Measurements from ENCODE around the gene NAPB. TPM values are rescaled to one million over a fixed set of nuclear protein-coding genes. Genes with fewer than 3 reads are reported as not detected.

Gene NAPB
- polyA plus RNA-seq, 1 donor from 2014 or later: 133 TPM

- Histone ChIP-seq H3K79me2 (replicated peaks; ENCODE audit: insufficient read depth, low read length) (peaks cover 22% of the 10 kb centered on the region), H2AFZ (ENCODE audit: low read depth, low read length) (no peak overlapping the region), H3K9ac (ENCODE audit: low read length) (no peak overlapping the region), H3K4me2 (ENCODE audit: low read length) (no peak overlapping the region), H3K27ac (ENCODE audit: low read length) (no peak overlapping the region), H3K27me3 (ENCODE audit: insufficient read depth, low read depth, low read length) (no peaks in the 10 kb centered on the region), H4K20me1 (ENCODE audit: insufficient read depth) (no peaks in the 10 kb centered on the region), H3K36me3 (ENCODE audit: insufficient read depth, low read length) (no peaks in the 10 kb centered on the region), H3K9me2 (ENCODE audit: insufficient read depth, low read length) (no peaks in the 10 kb centered on the region), H3K4me3 (ENCODE audit: low read length) (no peak overlapping the region), H3K9me3 (ENCODE audit: low read length) (no peaks in the 10 kb centered on the region), H3F3A (ENCODE audit: insufficient read depth, low read length, poor library complexity, severe bottlenecking) (no peaks in the 10 kb centered on the region)
- TF ChIP-seq SMC3 (conservative IDR thresholded peaks at IDR 0.05; ENCODE audit: poor library complexity): no peak
These were observed 14.4 kb downstream of the NAPB start for GRCh38 chr20:23406880-23407279.

GRCh38 chr20:23404196-23404595 lies 17.1 kb downstream of the NAPB start:
- Histone ChIP-seq H3K4me2 (ENCODE audit: low read length) (no peak overlapping the region), H3K79me2 (replicated peaks; ENCODE audit: insufficient read depth, low read length) (peaks cover 6% of the 10 kb centered on the region), H3F3A (ENCODE audit: insufficient read depth, low read length, poor library complexity, severe bottlenecking) (no peaks in the 10 kb centered on the region), H4K20me1 (ENCODE audit: insufficient read depth) (no peaks in the 10 kb centered on the region), H3K27ac (ENCODE audit: low read length) (no peak overlapping the region), H2AFZ (ENCODE audit: low read depth, low read length) (no peak overlapping the region), H3K9ac (ENCODE audit: low read length) (no peak overlapping the region), H3K9me2 (ENCODE audit: insufficient read depth, low read length) (no peaks in the 10 kb centered on the region), H3K9me3 (ENCODE audit: low read length) (no peaks in the 10 kb centered on the region), H3K36me3 (ENCODE audit: insufficient read depth, low read length) (no peaks in the 10 kb centered on the region), H3K27me3 (ENCODE audit: insufficient read depth, low read depth, low read length) (no peaks in the 10 kb centered on the region), H3K4me3 (ENCODE audit: low read length) (no peak overlapping the region)
- TF ChIP-seq SMC3 (conservative IDR thresholded peaks at IDR 0.05; ENCODE audit: poor library complexity): no peak
- TF ChIP-seq TAF1 (IDR thresholded peaks at IDR 0.05; ENCODE audit: low read depth): no peak
- TF ChIP-seq REST (IDR thresholded peaks at IDR 0.05; ENCODE audit: borderline replicate concordance): no peak
- TF ChIP-seq EZH2 (IDR thresholded peaks at IDR 0.05; ENCODE audit: borderline replicate concordance, insufficient read depth, low read length, poor library complexity, severe bottlenecking): no peak
- TF ChIP-seq CTCF (IDR thresholded peaks at IDR 0.05; ENCODE audit: poor library complexity, severe bottlenecking): no peak
- no peak for TF ChIP-seq RAD21 (conservative IDR thresholded peaks at IDR 0.05)
- TF ChIP-seq MXI1 (conservative IDR thresholded peaks at IDR 0.05; ENCODE audit: poor library complexity, severe bottlenecking): no peak
- no peak for TF ChIP-seq EP300 (conservative IDR thresholded peaks at IDR 0.05; ENCODE audit: poor library complexity, severe bottlenecking)
- TF ChIP-seq POLR2AphosphoS5 (IDR thresholded peaks at IDR 0.05): no peak

- H3F3A ChIP-seq (ENCODE audit: insufficient read depth, low read length, poor library complexity, severe bottlenecking): no peaks in the 10 kb centered on the region
- no peaks in the 10 kb centered on the region for H4K20me1 ChIP-seq (ENCODE audit: insufficient read depth)
- no peak overlapping the region for H3K4me3 ChIP-seq (ENCODE audit: low read length)
- no peak overlapping the region for H3K9ac ChIP-seq (ENCODE audit: low read length)
- H3K79me2 ChIP-seq (replicated peaks; ENCODE audit: insufficient read depth, low read length): peaks cover 4% of the 10 kb centered on the region
- H3K36me3 ChIP-seq (ENCODE audit: insufficient read depth, low read length): no peaks in the 10 kb centered on the region
- no peaks in the 10 kb centered on the region for H3K9me3 ChIP-seq (ENCODE audit: low read length)
- no peaks in the 10 kb centered on the region for H3K27me3 ChIP-seq (ENCODE audit: insufficient read depth, low read depth, low read length)
- H3K9me2 ChIP-seq (ENCODE audit: insufficient read depth, low read length): no peaks in the 10 kb centered on the region
- no peak overlapping the region for H3K4me2 ChIP-seq (ENCODE audit: low read length)
- no peak for TF ChIP-seq RAD21 (conservative IDR thresholded peaks at IDR 0.05)
- TF ChIP-seq CTCF (IDR thresholded peaks at IDR 0.05; ENCODE audit: poor library complexity, severe bottlenecking): no peak
- TF ChIP-seq SMC3 (conservative IDR thresholded peaks at IDR 0.05; ENCODE audit: poor library complexity): no peak
- TF ChIP-seq REST (IDR thresholded peaks at IDR 0.05; ENCODE audit: borderline replicate concordance): no peak
- no peak for TF ChIP-seq POLR2AphosphoS5 (IDR thresholded peaks at IDR 0.05)
- TF ChIP-seq EZH2 (IDR thresholded peaks at IDR 0.05; ENCODE audit: borderline replicate concordance, insufficient read depth, low read length, poor library complexity, severe bottlenecking): no peak
- no peak for TF ChIP-seq EP300 (conservative IDR thresholded peaks at IDR 0.05; ENCODE audit: poor library complexity, severe bottlenecking)
- no peak for TF ChIP-seq TAF1 (IDR thresholded peaks at IDR 0.05; ENCODE audit: low read depth)
- no peak for TF ChIP-seq MXI1 (conservative IDR thresholded peaks at IDR 0.05; ENCODE audit: poor library complexity, severe bottlenecking)
- no peak overlapping the region for H3K27ac ChIP-seq (ENCODE audit: low read length)
- H2AFZ ChIP-seq (ENCODE audit: low read depth, low read length): no peak overlapping the region
These were observed 17.5 kb downstream of the NAPB start for GRCh38 chr20:23403751-23404150.

All from neural cell (in vitro differentiated cells).